Left renal cortex interstitium (tissue), 4 donors: ENCODE measurements around the gene PNMA8B. TPM values are rescaled to one million over a fixed set of nuclear protein-coding genes. Genes with fewer than 3 reads are reported as not detected.
"Not testable (repeated sequence)": the region's sequence is repeated elsewhere in the genome, so short reads cannot be mapped to it uniquely, and the experiment has no call there.

Experiments
- DNase-seq, 4 donors: peaks; one replicate each; pipeline ENCODE4 v3.0.0-alpha.2; 2013; ENCODE audit warnings: low read depth in 4 of 4, low spot score in 2 of 4, missing footprints in 1 of 4
- polyA plus RNA-seq, 4 donors: library from polyadenylated mRNA; unstranded; fragments of 120-200 nt; gene quantifications; one replicate each; pipeline ENCODE4 v1.2.1, GENCODE V29; 2013; ENCODE audit not compliant: insufficient read length in 4 of 4

Gene PNMA8B
- 1 to 10 TPM; 3.9 to 7.4 (median 5.0) TPM for polyA plus RNA-seq

- DNase-seq, result peak in 3 of 4 donors; percentile 82 to 93 (median 84)
Observed at GRCh38 chr19:46495786-46496099, at the start of gene PNMA8B. PNMA8B (minus strand) TSS chr19:46495867; CDS start chr19:46495465, 402 bp downstream.

GRCh38 chr19:46544651-46545050 is 49.0 kb upstream of the PNMA8B start:
- DNase-seq, result no peak

GRCh38 chr19:46542428-46543230 is 47.0 kb upstream of the PNMA8B start:
- peak; percentile 64 to 76 (median 72) for DNase-seq

GRCh38 chr19:46537136-46538097 is 41.8 kb upstream of the PNMA8B start:
- no peak for DNase-seq

GRCh38 chr19:46536391-46536790 is 40.7 kb upstream of the PNMA8B start:
- DNase-seq, result no peak

- no peak for DNase-seq
Observed at GRCh38 chr19:46533621-46534081, 38.0 kb upstream of the PNMA8B start.

- no peak for DNase-seq
Observed at GRCh38 chr19:46533078-46533620, 37.5 kb upstream of the PNMA8B start.

- DNase-seq, result no peak
Observed at GRCh38 chr19:46530636-46531035, 35.0 kb upstream of the PNMA8B start.

- peak in 1 of 4 donors; percentile 45 for DNase-seq
Observed at GRCh38 chr19:46529622-46530451, 34.2 kb upstream of the PNMA8B start.

GRCh38 chr19:46528601-46529590 is 33.2 kb upstream of the PNMA8B start:
- DNase-seq, result no peak

- DNase-seq, result not testable (repeated sequence)
Observed at GRCh38 chr19:46526801-46527200, 31.1 kb upstream of the PNMA8B start.

GRCh38 chr19:46524308-46524707 is 28.6 kb upstream of the PNMA8B start:
- DNase-seq, result no peak

GRCh38 chr19:46522988-46523387 is 27.3 kb upstream of the PNMA8B start:
- DNase-seq, result not testable (repeated sequence)

GRCh38 chr19:46521241-46521868 is 25.7 kb upstream of the PNMA8B start:
- no peak for DNase-seq

GRCh38 chr19:46520616-46521015 is 24.9 kb upstream of the PNMA8B start:
- DNase-seq, result no peak

GRCh38 chr19:46517471-46517870 is 21.8 kb upstream of the PNMA8B start:
- DNase-seq, result no peak

- no peak for DNase-seq
Observed at GRCh38 chr19:46515879-46516350, 20.2 kb upstream of the PNMA8B start.

GRCh38 chr19:46515290-46515609 is 19.6 kb upstream of the PNMA8B start:
- DNase-seq, result no peak
